Measurements from ENCODE around the gene CLEC4E.
"Not testable (repeated sequence)": the region's sequence is repeated elsewhere in the genome, so short reads cannot be mapped to it uniquely, and the experiment has no call there.

DNA sequence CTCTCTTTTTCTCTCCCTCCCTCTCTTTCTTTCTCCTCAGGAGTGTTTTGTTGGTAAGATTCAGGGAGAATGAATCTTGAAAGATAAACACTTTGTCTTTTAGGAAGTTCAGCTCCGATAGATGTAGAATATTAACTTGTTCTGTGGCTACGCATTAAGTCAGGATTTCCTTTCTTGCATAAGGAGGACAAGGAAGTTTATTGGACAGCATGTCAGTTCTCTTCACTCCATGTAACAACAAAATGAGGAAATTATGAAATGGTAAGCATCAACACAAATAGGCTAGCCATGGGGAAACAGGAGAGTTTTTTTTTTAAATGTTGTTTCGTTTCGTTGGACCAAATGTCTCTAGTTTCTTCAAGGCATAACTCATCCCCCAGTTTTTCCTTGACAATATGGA is at the start of gene CLEC4E:
- not testable (repeated sequence) for TF ChIP-seq GATA2, GATA3 (IDR thresholded peaks at IDR 0.05; ENCODE audit: low read depth, low read length)
